Stimulated activated CD4-positive, alpha-beta T cell treated with anti-CD3 and anti-CD28 coated beads, Interleukin-15, amount 100 ng/mL, for 24 hours (primary cell): ENCODE data around the gene SLC37A2.

Source experiments
- DNase-seq: peaks from one replicate; pipeline ENCODE4 v3.0.0-alpha.2; 2020

The SLC37A2 gene

DNA sequence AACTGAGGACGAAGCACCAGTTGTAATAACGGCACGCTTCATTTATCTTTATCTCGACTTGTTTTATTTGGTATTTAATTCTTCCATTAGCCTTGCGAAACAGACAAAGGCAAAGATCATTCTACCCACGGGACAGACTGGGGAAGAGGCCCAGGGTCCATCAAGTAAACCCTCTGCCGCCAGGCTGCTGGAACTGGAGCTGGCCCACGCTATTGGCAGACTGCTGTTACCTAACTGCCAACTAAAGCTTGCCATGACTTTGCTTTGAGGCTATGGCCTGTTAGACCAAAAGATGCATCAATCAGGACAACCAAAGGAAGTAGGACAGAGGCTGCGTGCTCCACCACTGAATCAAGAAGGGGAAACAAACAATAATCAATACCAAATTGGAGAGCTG lies 49.1 kb downstream of the SLC37A2 start:
- no peak for DNase-seq

DNA sequence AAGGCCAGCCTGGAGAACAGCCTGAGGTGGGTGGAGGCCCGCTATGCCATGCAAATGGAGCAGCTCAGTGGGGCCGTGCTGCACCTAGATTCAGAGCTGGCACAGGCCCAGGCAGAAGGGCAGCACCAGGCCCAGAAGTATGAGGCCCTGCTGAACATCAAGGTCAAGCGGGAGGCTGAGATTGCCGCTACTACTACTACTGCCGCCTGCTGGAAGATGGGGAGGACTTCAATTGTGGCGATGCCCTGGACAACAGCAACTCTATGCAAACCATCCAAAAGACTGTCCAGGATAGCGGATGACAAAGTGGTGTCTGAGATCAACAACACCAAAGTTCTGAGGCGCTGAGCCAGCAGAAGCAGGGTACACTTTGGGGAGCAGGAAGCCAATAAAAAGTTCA lies 51.4 kb downstream of the SLC37A2 start:
- no peak for DNase-seq

DNA sequence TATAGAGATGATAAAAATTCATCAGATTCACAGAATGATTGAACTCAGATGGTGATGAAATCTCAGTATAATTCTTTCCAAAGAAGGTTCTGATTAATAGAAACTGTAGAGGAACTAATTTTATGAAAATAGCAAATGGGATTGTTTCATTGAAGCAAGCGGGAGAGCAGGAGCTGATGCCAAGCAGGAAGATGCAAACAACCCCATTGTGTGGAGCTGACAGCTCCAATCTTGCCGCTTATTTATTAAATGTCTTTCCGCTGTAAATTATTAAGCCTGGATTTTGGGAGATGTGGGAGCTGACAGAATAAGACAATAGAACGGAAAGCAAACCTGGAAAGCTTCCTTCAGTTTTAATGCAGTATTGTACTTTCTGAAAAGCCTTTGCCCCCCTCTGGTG lies 54.3 kb downstream of the SLC37A2 start:
- no peak for DNase-seq

DNA sequence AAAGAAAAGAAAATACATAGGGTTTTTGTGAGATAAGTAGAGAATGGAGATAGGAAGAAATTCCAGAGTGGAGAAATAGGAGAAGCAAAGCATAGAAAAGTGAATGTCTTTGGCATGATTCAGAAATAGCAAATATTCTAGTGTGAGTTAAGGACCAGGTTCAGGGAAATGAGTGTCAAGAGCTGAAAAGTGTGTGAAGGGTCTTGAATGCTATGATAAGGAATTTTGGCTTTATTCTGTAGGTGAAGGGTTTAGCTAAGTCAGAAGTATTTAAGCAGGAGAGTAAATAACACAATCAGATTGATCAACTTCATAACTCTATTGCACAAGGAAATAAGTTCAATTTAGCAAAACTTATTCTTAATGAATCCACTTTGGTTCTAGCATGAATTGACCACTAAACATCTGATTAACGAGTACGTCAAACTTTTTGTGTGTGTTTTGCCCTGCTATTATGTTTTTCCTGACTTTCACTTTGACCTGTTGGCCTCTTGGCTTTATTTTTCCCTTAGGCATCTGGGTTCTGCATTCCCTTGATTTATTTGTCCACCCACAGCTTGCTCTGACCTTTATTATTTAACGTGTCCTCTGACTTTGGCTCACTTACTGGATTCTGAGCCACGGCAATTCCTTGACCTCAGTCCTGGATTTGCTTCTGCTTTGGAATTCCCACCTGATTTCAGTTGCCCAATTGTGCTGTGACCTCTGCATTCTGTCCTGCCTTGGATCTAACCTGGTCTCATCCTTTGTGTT lies 60.3 kb downstream of the SLC37A2 start:
- no peak for DNase-seq

DNA sequence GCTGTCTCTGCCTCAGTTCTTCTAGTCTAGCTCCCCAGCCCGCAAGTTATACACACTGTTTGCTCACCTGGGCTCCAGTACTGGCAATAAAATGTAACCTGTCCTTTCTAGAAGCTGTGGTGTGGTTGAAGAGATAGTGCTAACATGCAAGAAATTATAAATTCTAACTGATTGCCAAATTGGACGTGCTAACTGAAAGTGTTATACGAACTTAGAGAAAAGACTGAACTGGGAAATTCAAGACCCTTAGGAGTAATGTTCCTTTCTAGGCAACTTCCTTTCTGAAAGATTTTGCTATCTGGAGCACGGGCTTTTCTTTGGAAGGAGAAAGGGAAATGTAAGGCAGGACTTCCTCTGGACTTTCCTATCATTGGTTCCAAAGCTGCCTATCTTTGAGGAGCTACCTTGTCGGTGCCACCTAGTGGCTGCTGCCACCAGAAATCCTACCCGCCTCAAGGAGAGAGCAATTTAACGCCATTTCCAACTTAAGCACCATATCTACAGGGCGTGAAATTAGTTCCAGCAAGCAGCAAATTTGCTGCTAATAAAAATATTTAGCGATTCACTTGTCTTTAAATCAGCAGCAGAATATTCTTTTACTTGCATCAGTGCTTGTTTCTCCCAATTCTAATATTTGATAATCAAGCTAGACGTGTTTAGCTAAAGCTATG lies 61.0 kb downstream of the SLC37A2 start:
- DNase-seq: peak; percentile 62

DNA sequence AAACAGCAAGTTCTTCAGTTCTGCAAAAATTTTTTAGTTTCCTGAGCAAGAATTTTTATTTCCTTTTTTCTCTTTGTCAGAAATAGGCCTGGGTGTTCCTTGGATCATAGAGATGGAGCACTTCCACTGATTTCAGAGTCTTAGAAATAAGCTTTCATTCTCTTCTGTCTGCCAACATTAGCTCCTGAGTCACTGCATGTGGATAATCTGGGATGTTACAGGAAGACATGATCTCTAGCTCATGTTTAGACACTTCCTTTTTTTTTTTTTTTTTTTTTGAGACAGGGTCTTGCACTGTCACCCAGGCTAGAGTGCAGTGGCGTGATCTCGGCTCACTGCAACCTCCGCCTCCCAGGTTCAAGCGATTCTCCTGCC lies 61.5 kb downstream of the SLC37A2 start:
- no peak for DNase-seq

DNA sequence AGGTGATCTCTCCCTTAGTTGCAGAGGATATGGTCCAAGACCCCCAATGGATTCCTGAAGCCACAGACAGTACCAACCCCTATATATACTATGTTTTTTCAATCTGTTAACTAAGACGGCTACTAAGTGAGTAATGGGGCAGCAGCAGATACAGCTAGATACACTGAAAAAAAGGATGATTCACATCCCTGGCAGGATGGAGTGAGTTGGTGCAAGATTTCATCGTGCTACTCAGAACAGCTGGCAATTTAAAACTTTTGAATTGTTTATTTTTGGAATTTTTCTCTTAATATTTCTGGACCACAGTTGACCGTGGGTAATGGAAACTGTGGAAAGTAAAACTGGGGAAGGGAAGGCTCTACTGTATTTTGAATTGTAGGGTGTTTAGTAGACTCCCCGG lies 65.3 kb downstream of the SLC37A2 start:
- DNase-seq: no peak

DNA sequence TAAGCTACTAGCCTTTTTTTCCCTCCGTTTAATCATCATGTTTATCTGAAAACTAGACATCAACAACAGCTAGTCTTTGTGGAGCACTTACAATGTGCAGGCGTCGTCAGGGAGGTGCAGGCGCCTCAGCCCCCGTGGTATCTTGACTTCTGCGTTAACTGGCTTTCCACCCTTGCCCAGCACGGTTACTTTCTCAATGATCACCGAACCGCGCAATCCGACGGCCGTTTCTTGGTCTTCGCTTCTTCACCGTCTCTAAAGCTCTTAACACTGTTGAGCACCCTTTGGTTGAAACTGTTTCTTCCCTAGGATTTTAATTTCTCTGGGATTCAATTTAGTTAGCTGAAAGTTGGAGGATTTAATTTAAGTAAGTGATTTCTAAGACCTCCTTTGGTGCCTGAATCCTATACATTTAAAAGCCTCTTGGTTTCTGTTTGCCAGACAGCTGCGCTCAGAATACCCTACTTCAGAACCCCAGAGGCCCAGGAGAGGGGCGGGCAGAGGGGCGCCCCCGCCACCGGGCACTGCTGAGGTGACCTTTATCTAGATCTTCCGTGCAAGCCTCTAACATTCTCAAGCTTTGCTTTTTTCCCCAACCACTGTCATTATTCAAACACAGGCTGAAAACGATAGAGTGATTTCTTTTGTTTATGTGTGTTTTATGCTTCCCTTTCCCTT lies 66.3 kb downstream of the SLC37A2 start:
- DNase-seq: no peak

DNA sequence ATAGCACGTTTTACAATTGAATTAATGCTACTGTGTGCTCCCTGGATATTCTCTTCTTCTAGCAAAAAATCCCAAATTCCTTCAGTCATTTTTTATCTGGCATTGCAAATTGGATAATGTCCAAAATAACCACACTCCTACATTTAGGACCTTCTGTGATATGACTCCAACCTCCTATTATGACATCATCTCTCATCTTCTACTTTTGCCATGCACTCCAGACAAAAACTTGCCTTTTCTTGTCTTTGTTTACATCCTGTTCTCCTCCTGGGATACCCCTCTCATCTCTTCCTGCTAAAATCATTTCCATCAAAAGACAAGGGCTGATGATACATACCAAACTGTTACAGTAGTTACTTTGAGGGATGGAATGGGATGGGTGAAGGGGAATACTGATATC lies 69.0 kb downstream of the SLC37A2 start:
- no peak for DNase-seq

DNA sequence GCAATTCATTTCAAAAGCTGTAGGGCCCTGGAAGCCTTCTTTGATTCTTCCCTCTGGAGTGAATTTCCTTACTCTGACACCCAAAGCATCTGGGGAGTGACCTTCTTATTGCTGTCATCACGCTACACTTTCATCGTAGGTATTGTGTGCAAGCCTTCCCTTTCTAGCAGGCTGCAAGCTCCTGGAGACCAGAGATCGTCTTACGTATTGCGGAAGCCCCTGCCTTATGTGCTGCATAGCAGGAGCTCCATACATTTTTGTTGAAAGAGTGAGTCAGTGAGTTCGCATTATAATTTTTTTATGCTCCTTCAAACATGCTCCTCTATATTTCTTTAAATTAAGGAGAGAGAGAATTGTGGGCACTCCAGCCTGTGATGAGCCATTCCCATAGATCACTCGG lies 69.5 kb downstream of the SLC37A2 start:
- DNase-seq: no peak

DNA sequence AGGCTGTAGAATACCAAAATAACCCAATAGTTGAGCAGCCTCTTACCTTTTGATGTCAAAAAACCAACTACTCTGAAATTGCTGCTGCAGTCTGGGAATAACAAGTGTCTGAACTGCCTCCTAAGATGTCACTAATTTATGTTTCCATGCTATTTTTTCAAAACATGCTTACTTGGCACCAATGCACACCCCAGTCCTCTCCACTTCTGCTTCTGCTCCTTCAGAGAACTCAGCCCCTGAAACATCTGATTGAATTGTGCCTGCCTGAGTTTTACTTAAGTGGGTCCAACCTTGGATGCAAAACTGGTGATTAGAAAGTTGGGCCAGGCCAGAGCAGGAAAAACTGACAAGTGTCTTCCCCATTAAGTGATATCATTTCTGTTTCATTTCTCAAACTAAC lies 72.9 kb downstream of the SLC37A2 start:
- no peak for DNase-seq

DNA sequence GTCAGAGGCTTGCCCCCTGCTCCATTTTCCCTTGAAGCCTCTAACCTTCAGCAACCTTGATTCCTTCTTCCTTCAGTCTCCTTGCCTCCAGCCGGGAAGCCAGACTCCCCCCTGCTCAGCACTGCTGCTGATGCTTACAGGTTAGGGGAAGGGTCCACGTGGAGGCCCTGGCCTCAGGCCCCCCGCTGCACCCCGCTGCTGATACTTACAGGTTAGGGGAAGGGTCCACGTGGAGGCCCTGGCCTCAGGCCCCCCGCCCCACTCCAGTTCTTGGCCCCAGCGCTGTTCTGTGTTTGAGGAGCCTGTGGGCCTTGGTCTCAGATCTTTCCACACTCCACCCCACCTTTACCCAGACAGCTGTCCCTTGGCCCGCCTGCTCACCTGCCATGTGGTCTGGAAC lies 75.9 kb downstream of the SLC37A2 start:
- no peak for DNase-seq

DNA sequence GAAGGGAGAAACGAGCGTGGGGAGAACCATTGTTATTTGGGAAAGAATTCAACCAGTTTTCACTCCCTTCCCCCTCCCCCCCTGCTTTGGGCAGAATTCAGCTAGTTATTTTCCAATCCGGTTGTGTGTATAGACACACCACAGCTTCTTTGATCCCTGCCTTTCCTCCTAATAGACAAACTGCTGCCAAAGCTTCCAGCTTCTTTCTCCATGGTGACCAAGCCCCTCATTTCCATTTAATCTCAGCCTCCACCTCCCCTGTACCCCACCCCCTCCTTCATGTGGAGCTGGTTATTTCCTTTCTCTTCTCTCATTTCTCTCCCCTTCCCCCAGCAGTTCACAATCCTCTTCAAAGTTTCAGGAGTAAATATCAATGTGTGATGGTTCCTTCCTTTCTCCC lies 76.7 kb downstream of the SLC37A2 start:
- no peak for DNase-seq
